ENCODE measurements around the gene CCDC152. TPM values are rescaled to one million over a fixed set of nuclear protein-coding genes. Genes with fewer than 3 reads are reported as not detected.

CCDC152 gene
- polyA plus RNA-seq, 3 donors, result 0.09 to 0.18 (median 0.09) TPM

DNA sequence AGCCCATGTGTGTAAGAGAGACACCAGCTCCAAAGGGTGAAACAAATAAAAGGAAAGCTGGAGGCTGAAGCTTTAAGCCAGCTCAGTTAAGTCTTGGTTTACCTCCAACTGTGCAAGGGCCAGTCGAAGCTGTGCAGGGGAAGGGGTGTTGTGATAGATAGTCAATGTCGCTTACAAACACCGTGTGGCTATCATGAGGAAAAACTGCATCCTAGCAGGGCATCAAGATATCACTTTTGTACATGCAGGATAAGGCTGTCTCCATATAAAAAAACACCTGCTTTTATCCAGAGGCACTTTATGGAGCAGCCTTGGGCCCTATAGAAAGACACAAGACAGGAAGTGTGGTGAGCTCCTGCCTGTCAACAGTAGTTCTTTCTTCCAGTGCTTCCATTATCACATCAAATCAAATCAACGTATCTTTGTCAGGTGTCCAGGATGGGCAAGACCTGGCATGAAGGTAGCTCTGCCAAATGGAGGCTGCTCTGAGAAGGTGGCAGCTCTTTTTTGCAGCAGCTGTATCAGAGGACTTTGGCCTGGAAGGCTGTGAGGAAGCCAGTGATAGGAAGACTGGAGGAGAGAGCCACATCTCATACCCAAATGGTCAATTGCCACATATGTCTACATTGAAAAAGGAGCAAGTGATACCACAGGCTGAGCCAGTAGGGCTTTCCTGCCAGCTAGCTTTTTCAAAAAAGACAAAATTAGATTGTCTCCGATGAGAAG is 84.4 kb downstream of the CCDC152 start:
- Histone ChIP-seq H3K9me3 (replicated peaks in 1 of 2; ENCODE audit: control insufficient read depth in 1 of 2, insufficient read depth in 1 of 2, low read length in 2 of 2) (peaks cover 4 to 8% of the 10 kb centered on the region in 2 donors), H3K27me3 (ENCODE audit: control insufficient read depth in 2 of 2, insufficient read depth in 2 of 2, low read length in 2 of 2) (no peaks in the 10 kb centered on the region), H3K4me3 (replicated peaks in 1 of 3; ENCODE audit: low read depth in 2 of 3, low read length in 3 of 3) (no peak overlapping the region), H3K9ac (ENCODE audit: insufficient read depth, low read length, poor library complexity, severe bottlenecking) (no peak overlapping the region), H3K4me1 (ENCODE audit: control insufficient read depth in 1 of 2, insufficient read depth in 2 of 2, low read length in 2 of 2) (peaks cover 4 to 5% of the 10 kb centered on the region in 2 donors), H3K36me3 (replicated peaks in 1 of 2; ENCODE audit: control insufficient read depth in 1 of 2, insufficient read depth in 2 of 2, low read length in 2 of 2) (no peaks in the 10 kb centered on the region), H2AFZ (ENCODE audit: insufficient read depth, low read depth, low read length, poor library complexity, severe bottlenecking) (no peak overlapping the region), H3K4me2 (replicated peaks; ENCODE audit: extremely low read depth, low read length, poor library complexity, severe bottlenecking) (no peak overlapping the region), H3K27ac (ENCODE audit: low read depth in 1 of 2, low read length in 2 of 2) (no peak overlapping the region), H3K79me2 (ENCODE audit: insufficient read depth, low read length) (no peaks in the 10 kb centered on the region), H4K20me1 (ENCODE audit: insufficient read depth, low read length) (no peaks in the 10 kb centered on the region)
- DNase-seq, result no peak
- Mint-ChIP-seq H3K4me3 (no peak overlapping the region), H3K9me3 (peaks cover 1 to 14% (median 8%) of the 10 kb centered on the region in 7 donors), H3K36me3 (no peaks in the 10 kb centered on the region), H3K27ac (no peak overlapping the region), H3K27me3 (ENCODE audit: low read depth in 3 of 3) (no peaks in the 10 kb centered on the region), H3K4me1 (peaks cover 11% of the 10 kb centered on the region)
- intact Hi-C loops (cut with micrococcal nuclease), result no loop called here
- TF ChIP-seq CTCF (IDR thresholded peaks at IDR 0.05), result no peak
- WGBS (ENCODE audit: insufficient coverage), result 50% methylated on average over 1 of the region's 5 CpGs

DNA sequence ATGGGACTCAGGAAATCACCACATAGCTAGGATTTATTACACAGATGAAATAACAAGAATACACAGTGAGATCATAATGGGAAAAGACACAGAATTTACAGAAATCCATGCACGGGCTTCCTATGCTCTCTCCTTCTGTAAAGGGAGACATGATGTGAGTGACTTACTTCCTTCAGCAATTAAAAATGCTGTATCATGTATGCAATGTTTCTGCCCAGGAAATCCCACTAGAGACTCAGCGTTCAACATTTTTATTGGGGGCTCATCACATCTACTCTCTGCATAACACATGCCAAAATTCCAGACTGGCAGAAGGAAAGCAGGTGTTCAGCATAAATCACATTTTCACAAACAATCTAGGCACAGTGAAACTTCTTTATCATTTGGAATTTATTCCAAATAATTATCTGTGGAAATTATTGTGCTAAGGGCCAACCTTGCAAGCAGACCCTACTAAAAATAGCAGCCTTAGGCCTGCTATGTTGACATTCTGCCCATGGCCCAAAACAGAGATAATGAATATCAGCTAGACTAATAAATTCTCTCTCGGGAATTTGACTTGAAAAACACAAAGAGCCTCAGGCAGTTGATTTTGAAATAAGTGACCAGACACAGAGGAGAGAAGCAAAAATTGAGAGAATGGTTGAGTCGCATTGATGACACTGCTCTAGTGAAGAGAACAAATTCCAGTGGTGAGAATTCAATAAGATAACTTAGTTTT is 86.5 kb downstream of the CCDC152 start:
- intact Hi-C loops (cut with micrococcal nuclease), result no loop called here
- peaks cover 3 to 10% (median 6%) of the 10 kb centered on the region in 7 donors for H3K9me3 Mint-ChIP-seq
- H3K4me3 Mint-ChIP-seq, result no peak overlapping the region
- H3K4me1 Mint-ChIP-seq, result peaks cover 11% of the 10 kb centered on the region
- Histone ChIP-seq H3K27ac (ENCODE audit: low read depth in 1 of 2, low read length in 2 of 2) (no peak overlapping the region), H3K27me3 (ENCODE audit: control insufficient read depth in 2 of 2, insufficient read depth in 2 of 2, low read length in 2 of 2) (no peaks in the 10 kb centered on the region), H3K4me1 (ENCODE audit: control insufficient read depth in 1 of 2, insufficient read depth in 2 of 2, low read length in 2 of 2) (peaks cover 4 to 5% of the 10 kb centered on the region in 2 donors), H2AFZ (ENCODE audit: insufficient read depth, low read depth, low read length, poor library complexity, severe bottlenecking) (no peak overlapping the region), H4K20me1 (ENCODE audit: insufficient read depth, low read length) (no peaks in the 10 kb centered on the region), H3K4me2 (replicated peaks; ENCODE audit: extremely low read depth, low read length, poor library complexity, severe bottlenecking) (no peak overlapping the region), H3K4me3 (replicated peaks in 1 of 3; ENCODE audit: low read depth in 2 of 3, low read length in 3 of 3) (no peak overlapping the region), H3K79me2 (ENCODE audit: insufficient read depth, low read length) (no peaks in the 10 kb centered on the region), H3K36me3 (replicated peaks in 1 of 2; ENCODE audit: control insufficient read depth in 1 of 2, insufficient read depth in 2 of 2, low read length in 2 of 2) (no peaks in the 10 kb centered on the region), H3K9ac (ENCODE audit: insufficient read depth, low read length, poor library complexity, severe bottlenecking) (no peak overlapping the region), H3K9me3 (replicated peaks in 1 of 2; ENCODE audit: control insufficient read depth in 1 of 2, insufficient read depth in 1 of 2, low read length in 2 of 2) (peaks cover 0 to 4% of the 10 kb centered on the region in 2 donors)
- DNase-seq, result no peak
- 100% methylated on average over 1 of the region's 4 CpGs for WGBS (ENCODE audit: insufficient coverage)
- no peak for TF ChIP-seq CTCF (IDR thresholded peaks at IDR 0.05)
- H3K27ac Mint-ChIP-seq, result no peak overlapping the region
- H3K27me3 Mint-ChIP-seq (ENCODE audit: low read depth in 3 of 3), result no peaks in the 10 kb centered on the region
- no peaks in the 10 kb centered on the region for H3K36me3 Mint-ChIP-seq

Data from CD14-positive monocyte (primary cell).